ENCODE results near the gene EXTL1. TPM values are rescaled to one million over a fixed set of nuclear protein-coding genes. Genes with fewer than 3 reads are reported as not detected.

The EXTL1 gene
- total RNA-seq, 1 experiment from 2014 or later = 0.15 TPM

GRCh38 chr1:26050248-26050640, 28.7 kb downstream of the EXTL1 start:
- Histone ChIP-seq H3K4me3 (replicated peaks in 1 of 2; ENCODE audit: low read depth in 1 of 2, low read length in 2 of 2) (no peak overlapping the region), H3K27me3 (ENCODE audit: insufficient read depth, low read length) (no peaks in the 10 kb centered on the region), H3K4me1 (ENCODE audit: control insufficient read depth in 1 of 2, insufficient read depth in 2 of 2, low read length in 2 of 2) (no peaks in the 10 kb centered on the region), H4K20me1 (ENCODE audit: insufficient read depth) (no peaks in the 10 kb centered on the region), H3K9ac (ENCODE audit: low read length) (no peak overlapping the region), H3K4me2 (ENCODE audit: low read length) (no peak overlapping the region), H3K36me3 (ENCODE audit: control insufficient read depth in 1 of 2, insufficient read depth in 2 of 2, low read length in 2 of 2) (no peaks in the 10 kb centered on the region), H3K9me3 (ENCODE audit: control insufficient read depth in 1 of 2, insufficient read depth in 1 of 2, low read depth in 1 of 2, low read length in 2 of 2) (no peaks in the 10 kb centered on the region), H3K9me2 (ENCODE audit: insufficient read depth) (no peaks in the 10 kb centered on the region), H3K27ac (ENCODE audit: low read depth, low read length) (no peak overlapping the region), H3K79me2 (ENCODE audit: insufficient read depth, low read length) (no peaks in the 10 kb centered on the region), H2AFZ (ENCODE audit: low read depth, low read length, poor library complexity, severe bottlenecking) (no peak overlapping the region)
- ChIA-PET CTCF (no interaction called here), RAD21 (ENCODE audit: low non-redundant PET in 1 of 2, low total read pairs in 2 of 2, uncharacterized antibody in 2 of 2, unreplicated experiment in 2 of 2) (no interaction called here), POLR2A (no interaction called here)
- no peak for ATAC-seq
- TF ChIP-seq ZNF274 (IDR thresholded peaks at IDR 0.05; ENCODE audit: low read depth, low read length) (no peak), ZFX (IDR thresholded peaks at IDR 0.05) (no peak), SP1 (IDR thresholded peaks at IDR 0.05; ENCODE audit: low read depth) (no peak), SIN3A (IDR thresholded peaks at IDR 0.05; ENCODE audit: low read depth) (no peak), POLR2AphosphoS5 (IDR thresholded peaks at IDR 0.05; ENCODE audit: low read depth, low read length) (no peak), TCF7L2 (IDR thresholded peaks at IDR 0.05; ENCODE audit: borderline replicate concordance, extremely low read depth, insufficient read depth, insufficient read length) (no peak), POLR2A (IDR thresholded peaks at IDR 0.05; ENCODE audit: borderline replicate concordance, extremely low read depth, insufficient read depth, insufficient read length) (no peak), ELF1 (IDR thresholded peaks at IDR 0.05; ENCODE audit: borderline replicate concordance, low read depth) (no peak), ATF3 (IDR thresholded peaks at IDR 0.05) (no peak), REST (IDR thresholded peaks at IDR 0.05; ENCODE audit: low read depth) (no peak), MAX (IDR thresholded peaks at IDR 0.05) (no peak)
- intact Hi-C loops (cut with micrococcal nuclease) = no loop called here
- no peak for DNase-seq (ENCODE audit: low read depth, low spot score)
- BruUV-seq (replicated peaks) = no TSS peak
